ENCODE results near the gene CARD16. TPM values are rescaled to one million over a fixed set of nuclear protein-coding genes. Genes with fewer than 3 reads are reported as not detected.
"Not testable (repeated sequence)": the region's sequence is repeated elsewhere in the genome, so short reads cannot be mapped to it uniquely, and the experiment has no call there.

Gene CARD16
- total and polyA plus RNA-seq, 7 donors = 1.1 to 119 (median 11.6) TPM

- WGBS, 2 donors = 3 to 16% methylated on average over 3 of the region's 3 CpGs
- H3K9me3 ChIP-seq = no peaks in the 10 kb centered on the region
- DNase-seq = peak; percentile 79
- H3K4me1 ChIP-seq = peaks cover 0 to 13% (median 8%) of the 10 kb centered on the region in 4 donors
- H3K27ac ChIP-seq = peak within 1 kb of the TSS; percentile 48 to 74 (median 72)
- peaks cover 0 to 4% (median 0%) of the 10 kb centered on the region in 4 donors for H3K36me3 ChIP-seq
- peak in 1 of 2 donors; percentile 30 for TF ChIP-seq POLR2A (IDR thresholded peaks at IDR 0.05)
- no peak for TF ChIP-seq CTCF (IDR thresholded peaks at IDR 0.05)
- peak in 3 of 4 donors; percentile 58 to 80 (median 64) for TF ChIP-seq POLR2AphosphoS5 (IDR thresholded peaks at IDR 0.05)
- peak within 1 kb of the TSS in 3 of 4 donors; percentile 36 for H3K4me3 ChIP-seq
- intact Hi-C loops (cut with DNase I) = no loop called here
- H3K27me3 ChIP-seq = no peaks in the 10 kb centered on the region
Observed at GRCh38 chr11:105034813-105035620, 10.1 kb downstream of the CARD16 start, which contains the start of gene CASP1. Gene CASP1 (minus strand): TSS chr11:105035144. CDS start chr11:105035113, 31 bp downstream.

- DNase-seq; H3K36me3 ChIP-seq; H3K9me3 ChIP-seq; H3K27me3 ChIP-seq; intact Hi-C loops (cut with DNase I): not testable (repeated sequence)
- peak overlapping the region in 3 of 4 donors; percentile 36 for H3K4me3 ChIP-seq
- WGBS, 2 donors = 40 to 42% methylated on average over 2 of the region's 2 CpGs
- H3K4me1 ChIP-seq = peaks cover 0 to 13% (median 8%) of the 10 kb centered on the region in 4 donors
- peak overlapping the region; percentile 48 to 74 (median 72) for H3K27ac ChIP-seq
Observed at GRCh38 chr11:105034388-105034787, 10.7 kb downstream of the CARD16 start.

- 79% methylated on average over 1 of the region's 1 CpG for WGBS, 2 donors
- H3K27me3 ChIP-seq = no peaks in the 10 kb centered on the region
- H3K4me1 ChIP-seq = peaks cover 0 to 13% (median 8%) of the 10 kb centered on the region in 4 donors
- intact Hi-C loops (cut with DNase I) = no loop called here
- no peaks in the 10 kb centered on the region for H3K9me3 ChIP-seq
- peak overlapping the region in 3 of 4 donors; percentile 36 for H3K4me3 ChIP-seq
- TF ChIP-seq EP300 (IDR thresholded peaks at IDR 0.05) (no peak), POLR2AphosphoS5 (IDR thresholded peaks at IDR 0.05) (no peak), POLR2A (IDR thresholded peaks at IDR 0.05) (no peak), CTCF (IDR thresholded peaks at IDR 0.05) (no peak)
- peak overlapping the region in 3 of 4 donors; percentile 70 to 74 (median 73) for H3K27ac ChIP-seq
- H3K36me3 ChIP-seq = peaks cover 0 to 4% (median under 1%) of the 10 kb centered on the region in 4 donors
- no peak for DNase-seq
Observed at GRCh38 chr11:105033781-105034180, 11.4 kb downstream of the CARD16 start.

- WGBS, 2 donors = 77 to 80% methylated on average over 3 of the region's 3 CpGs
- Histone ChIP-seq H3K27me3 (no peaks in the 10 kb centered on the region), H3K4me3 (peak overlapping the region in 3 of 4 donors; percentile 36), H3K27ac (peak overlapping the region in 2 of 4 donors; percentile 22 to 74), H3K36me3 (peaks cover 0 to 4% (median 1%) of the 10 kb centered on the region in 4 donors), H3K9me3 (no peaks in the 10 kb centered on the region), H3K4me1 (peaks cover 0 to 13% (median 8%) of the 10 kb centered on the region in 4 donors)
- DNase-seq = no peak
- intact Hi-C loops (cut with DNase I) = no loop called here
- TF ChIP-seq POLR2A (IDR thresholded peaks at IDR 0.05) (no peak), EP300 (IDR thresholded peaks at IDR 0.05) (no peak), CTCF (IDR thresholded peaks at IDR 0.05) (no peak), POLR2AphosphoS5 (IDR thresholded peaks at IDR 0.05) (no peak)
Observed at GRCh38 chr11:105033343-105033742, 11.8 kb downstream of the CARD16 start.

- H3K27me3 ChIP-seq = no peaks in the 10 kb centered on the region
- H3K36me3 ChIP-seq = peaks cover 0 to 4% (median 1%) of the 10 kb centered on the region in 4 donors
- H3K4me3 ChIP-seq = peak overlapping the region in 1 of 4 donors; percentile 36
- no peak overlapping the region for H3K27ac ChIP-seq
- intact Hi-C loops (cut with DNase I) = no loop called here
- no peaks in the 10 kb centered on the region for H3K9me3 ChIP-seq
- no peak for TF ChIP-seq CTCF (IDR thresholded peaks at IDR 0.05)
- no peak for TF ChIP-seq POLR2A (IDR thresholded peaks at IDR 0.05)
- no peak for TF ChIP-seq POLR2AphosphoS5 (IDR thresholded peaks at IDR 0.05)
- no peak for TF ChIP-seq EP300 (IDR thresholded peaks at IDR 0.05)
- H3K4me1 ChIP-seq = peaks cover 0 to 13% (median 8%) of the 10 kb centered on the region in 4 donors
- WGBS, 2 donors = 71 to 75% methylated on average over 2 of the region's 2 CpGs
- DNase-seq = no peak
Observed at GRCh38 chr11:105032495-105032894, 12.6 kb downstream of the CARD16 start.

Data from sigmoid colon (tissue), 7 donors.